GM13977 (cell line): ENCODE results near the gene PDZRN4.

Source experiments
- DNase-seq: peaks from one replicate; pipeline ENCODE4 v3.0.0; 2012; ENCODE audit warnings: low spot score
- in situ Hi-C: fragments of 300-500 bp; cut with MboI; formaldehyde crosslinking; loops from one replicate; pipeline ENCODE4 v1.12.0; 2022; ENCODE audit warnings: low sequenced_read_pairs, low pct_unique_long_range_greater_than_20kb, mixed read lengths, inconsistent platforms; ENCODE audit not compliant: unreplicated experiment
- TF ChIP-seq, protein P1 (sequence below): IDR thresholded peaks from 2 replicates; pipeline ENCODE4 v1.5.1; 2012; ENCODE audit warnings: mild to moderate bottlenecking, control low read depth; ENCODE audit not compliant: insufficient read depth; ENCODE audit errors: extremely low read depth, missing control alignments

PDZRN4 gene

DNA sequence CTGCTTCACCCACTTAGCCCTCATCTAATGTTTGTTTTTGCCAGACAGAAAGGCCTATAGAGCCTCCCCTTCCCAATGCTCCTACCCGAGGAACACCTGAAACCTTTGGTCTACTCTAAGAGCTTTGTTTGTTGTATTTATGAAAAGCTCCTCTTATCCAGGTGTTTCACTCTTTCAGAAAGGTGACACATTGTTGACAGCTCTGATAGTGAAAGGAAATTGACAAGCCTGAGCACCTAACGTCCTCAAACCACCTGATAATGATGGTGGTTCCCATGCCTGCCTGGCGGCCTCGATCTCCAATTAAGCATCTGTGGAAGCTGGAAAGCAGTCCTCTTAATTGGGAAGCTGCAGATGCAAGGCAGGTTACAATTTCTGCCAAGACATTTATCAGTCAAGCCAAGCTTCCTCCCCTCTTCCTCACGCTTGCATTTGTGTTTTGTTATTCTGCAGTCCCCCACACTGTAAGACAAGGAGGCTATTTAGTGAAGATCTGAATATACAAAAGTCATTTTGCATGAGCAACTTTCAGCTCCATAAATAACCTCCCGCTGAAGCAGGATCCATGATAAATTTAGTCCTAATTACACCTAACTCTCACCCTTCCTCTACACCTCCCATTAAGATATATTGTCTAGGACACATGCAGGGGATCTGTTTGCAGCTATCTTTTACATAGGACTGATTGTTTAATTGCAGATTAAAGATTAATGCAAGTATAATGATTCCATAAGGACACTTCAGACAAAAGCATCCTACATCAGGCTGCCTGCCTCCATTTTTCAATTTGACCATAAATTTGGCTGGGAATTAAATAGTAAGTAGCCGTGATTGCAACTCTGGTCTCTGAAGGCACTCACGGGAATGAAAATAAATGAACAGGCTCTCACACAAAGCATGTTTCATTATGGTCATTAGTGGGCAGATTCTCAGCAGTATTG lies 288.6 kb downstream of the PDZRN4 start:
- in situ Hi-C loops, result no loop called here
- no peak for DNase-seq
- TF ChIP-seq, protein P1, sequence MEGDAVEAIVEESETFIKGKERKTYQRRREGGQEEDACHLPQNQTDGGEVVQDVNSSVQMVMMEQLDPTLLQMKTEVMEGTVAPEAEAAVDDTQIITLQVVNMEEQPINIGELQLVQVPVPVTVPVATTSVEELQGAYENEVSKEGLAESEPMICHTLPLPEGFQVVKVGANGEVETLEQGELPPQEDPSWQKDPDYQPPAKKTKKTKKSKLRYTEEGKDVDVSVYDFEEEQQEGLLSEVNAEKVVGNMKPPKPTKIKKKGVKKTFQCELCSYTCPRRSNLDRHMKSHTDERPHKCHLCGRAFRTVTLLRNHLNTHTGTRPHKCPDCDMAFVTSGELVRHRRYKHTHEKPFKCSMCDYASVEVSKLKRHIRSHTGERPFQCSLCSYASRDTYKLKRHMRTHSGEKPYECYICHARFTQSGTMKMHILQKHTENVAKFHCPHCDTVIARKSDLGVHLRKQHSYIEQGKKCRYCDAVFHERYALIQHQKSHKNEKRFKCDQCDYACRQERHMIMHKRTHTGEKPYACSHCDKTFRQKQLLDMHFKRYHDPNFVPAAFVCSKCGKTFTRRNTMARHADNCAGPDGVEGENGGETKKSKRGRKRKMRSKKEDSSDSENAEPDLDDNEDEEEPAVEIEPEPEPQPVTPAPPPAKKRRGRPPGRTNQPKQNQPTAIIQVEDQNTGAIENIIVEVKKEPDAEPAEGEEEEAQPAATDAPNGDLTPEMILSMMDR, result no peak

DNA sequence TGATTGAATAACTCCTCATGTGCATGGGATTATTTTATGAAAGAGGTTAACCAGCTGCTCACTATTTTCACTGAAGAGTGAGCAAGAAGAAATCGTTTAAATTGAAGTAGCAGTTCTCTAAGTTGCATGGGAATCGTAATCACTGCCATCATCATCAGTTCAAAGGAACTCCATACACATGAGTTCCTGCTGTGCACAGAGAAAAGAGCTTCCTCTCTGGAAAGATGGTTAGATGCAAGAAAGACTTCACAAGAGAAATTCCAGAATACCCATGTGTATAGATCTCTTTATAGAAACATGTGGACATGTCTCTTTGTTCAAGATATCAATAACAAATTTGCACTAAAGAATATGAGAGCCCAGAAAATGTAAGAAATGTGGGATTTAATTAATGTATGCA lies 291.3 kb downstream of the PDZRN4 start:
- DNase-seq, result no peak
- in situ Hi-C loops, result no loop called here
- TF ChIP-seq, protein P1, result no peak

DNA sequence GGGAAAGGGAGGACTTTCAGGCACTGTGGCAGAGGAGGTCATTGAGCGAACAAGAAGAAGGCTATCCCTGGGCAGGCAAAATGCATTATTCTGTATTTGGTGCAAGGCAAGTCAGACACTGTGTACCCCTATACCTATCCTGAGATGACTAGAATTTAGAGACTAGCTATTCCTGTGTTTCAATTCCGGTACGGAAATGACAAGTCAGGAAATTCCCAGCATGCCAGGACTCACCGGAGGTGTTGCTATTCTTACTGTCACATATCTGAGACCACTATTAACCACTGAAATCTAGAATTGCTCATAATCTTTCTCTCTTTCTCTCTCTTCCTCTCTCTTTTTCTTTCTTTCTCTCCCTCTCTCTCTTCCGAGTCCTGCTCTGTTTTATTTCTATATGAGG lies 297.1 kb downstream of the PDZRN4 start:
- in situ Hi-C loops, result no loop called here
- DNase-seq, result no peak

DNA sequence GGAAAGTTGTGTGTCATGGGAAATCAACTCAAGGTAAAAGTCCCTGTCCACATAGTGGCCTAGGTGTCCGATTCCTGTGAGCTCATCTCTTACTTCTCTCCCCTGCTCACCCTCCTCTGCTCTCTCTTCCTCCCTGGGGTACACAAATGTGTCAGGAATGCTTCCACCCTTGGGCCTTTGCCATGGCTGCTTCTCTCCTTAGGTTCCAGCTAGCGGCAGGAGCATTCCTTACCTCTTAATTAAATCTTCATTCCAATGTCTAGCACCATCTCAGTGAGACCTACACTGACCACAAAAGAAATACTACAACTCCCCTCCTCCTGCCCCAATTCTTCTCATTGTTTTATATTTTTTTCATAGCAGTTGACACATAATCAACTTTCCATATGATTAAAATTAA lies 298.6 kb downstream of the PDZRN4 start:
- TF ChIP-seq, protein P1, result no peak
- in situ Hi-C loops, result no loop called here
- DNase-seq, result no peak

More for the DNA sequence above, 297.1 kb downstream of the PDZRN4 start:
- TF ChIP-seq, protein P1, result no peak

DNA sequence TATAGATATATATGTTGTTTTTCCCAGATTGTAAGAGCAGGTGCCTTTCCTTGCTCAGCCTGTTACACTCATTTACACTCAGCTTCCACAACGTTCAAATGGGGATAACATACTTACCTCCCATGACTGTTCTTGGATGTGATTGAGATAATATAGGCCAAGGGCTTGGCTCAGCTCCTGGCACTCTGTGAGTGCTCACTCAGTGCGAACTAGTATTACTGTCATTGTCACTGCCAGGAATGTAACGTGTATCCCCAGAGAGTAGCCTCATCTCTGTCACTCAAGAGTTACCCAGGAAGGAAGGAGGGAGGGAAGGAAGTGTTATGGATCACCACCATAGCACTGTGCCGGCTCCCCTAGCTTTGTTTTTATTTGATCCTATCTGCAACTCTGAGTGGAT lies 307.9 kb downstream of the PDZRN4 start:
- DNase-seq, result no peak
- in situ Hi-C loops, result no loop called here
- TF ChIP-seq, protein P1, result no peak

DNA sequence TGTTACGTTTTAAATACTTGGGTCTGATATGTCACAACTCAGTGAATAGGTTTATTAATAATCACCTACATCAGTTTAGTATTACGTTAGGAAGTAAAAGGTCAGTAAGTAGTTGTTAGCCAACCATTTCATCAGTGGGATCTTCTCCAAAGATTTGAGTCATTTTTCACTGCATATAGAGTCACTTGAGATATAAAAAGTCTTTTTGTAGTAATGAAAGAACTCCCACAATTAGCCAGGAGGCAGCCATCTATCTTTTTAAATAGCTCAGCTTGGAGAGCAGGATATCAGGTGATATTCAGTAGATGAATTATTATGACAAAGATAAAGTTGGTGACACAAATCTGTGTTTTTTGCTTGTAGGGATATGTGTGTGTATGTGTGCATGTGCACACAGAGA lies 309.3 kb downstream of the PDZRN4 start:
- no peak for DNase-seq
- in situ Hi-C loops, result no loop called here
- TF ChIP-seq, protein P1, result no peak
